GM20431 (cell line): Measurements from ENCODE around the gene CAMTA1.

ENCODE experiments used
- in situ Hi-C: fragments of 300-500 bp; cut with MseI, MboI; formaldehyde crosslinking; loops from one replicate; pipeline ENCODE4 v1.15.0; 2020; ENCODE audit warnings: low sequenced_read_pairs; ENCODE audit not compliant: unreplicated experiment

Gene CAMTA1

DNA sequence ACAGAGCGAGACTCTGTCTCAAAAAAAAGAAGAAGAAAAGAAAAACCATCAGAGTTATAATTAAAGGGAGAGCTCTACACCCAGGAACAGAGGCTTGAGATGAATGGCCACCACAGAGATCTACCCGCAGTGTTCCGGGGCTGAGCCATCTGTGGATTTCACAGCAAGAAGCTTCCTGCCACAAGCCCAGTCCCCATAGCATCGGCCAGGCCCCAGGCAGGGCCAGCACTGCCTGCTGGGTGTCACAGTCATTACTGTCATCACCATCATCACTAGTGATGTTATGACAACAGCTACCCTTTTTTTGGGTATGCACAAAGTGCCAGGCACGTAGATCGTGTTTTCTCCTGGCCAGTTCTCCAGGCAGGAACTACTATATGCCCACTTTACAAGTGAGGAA, 874.3 kb downstream of the CAMTA1 start:
- in situ Hi-C loops, result loop anchor here (25.0 kb wide), 1 partner anchor 253 kb away; no protein-coding TSS in a partner anchor

DNA sequence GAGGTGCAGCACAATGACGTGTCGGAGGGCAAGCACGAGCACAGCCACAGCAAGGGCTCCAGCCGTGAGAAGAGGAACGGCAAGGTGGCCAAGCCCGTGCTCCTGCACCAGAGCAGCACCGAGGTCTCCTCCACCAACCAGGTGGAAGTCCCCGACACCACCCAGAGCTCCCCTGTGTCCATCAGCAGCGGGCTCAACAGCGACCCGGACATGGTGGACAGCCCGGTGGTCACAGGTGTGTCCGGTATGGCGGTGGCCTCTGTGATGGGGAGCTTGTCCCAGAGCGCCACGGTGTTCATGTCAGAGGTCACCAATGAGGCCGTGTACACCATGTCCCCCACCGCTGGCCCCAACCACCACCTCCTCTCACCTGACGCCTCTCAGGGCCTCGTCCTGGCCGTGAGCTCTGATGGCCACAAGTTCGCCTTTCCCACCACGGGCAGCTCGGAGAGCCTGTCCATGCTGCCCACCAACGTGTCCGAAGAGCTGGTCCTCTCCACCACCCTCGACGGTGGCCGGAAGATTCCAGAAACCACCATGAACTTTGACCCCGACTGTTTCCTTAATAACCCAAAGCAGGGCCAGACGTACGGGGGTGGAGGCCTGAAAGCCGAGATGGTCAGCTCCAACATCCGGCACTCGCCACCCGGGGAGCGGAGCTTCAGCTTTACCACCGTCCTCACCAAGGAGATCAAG, 878.3 kb downstream of the CAMTA1 start:
- in situ Hi-C loops, result loop anchor here (25.0 kb wide), 1 partner anchor 249 kb away; no protein-coding TSS in a partner anchor

DNA sequence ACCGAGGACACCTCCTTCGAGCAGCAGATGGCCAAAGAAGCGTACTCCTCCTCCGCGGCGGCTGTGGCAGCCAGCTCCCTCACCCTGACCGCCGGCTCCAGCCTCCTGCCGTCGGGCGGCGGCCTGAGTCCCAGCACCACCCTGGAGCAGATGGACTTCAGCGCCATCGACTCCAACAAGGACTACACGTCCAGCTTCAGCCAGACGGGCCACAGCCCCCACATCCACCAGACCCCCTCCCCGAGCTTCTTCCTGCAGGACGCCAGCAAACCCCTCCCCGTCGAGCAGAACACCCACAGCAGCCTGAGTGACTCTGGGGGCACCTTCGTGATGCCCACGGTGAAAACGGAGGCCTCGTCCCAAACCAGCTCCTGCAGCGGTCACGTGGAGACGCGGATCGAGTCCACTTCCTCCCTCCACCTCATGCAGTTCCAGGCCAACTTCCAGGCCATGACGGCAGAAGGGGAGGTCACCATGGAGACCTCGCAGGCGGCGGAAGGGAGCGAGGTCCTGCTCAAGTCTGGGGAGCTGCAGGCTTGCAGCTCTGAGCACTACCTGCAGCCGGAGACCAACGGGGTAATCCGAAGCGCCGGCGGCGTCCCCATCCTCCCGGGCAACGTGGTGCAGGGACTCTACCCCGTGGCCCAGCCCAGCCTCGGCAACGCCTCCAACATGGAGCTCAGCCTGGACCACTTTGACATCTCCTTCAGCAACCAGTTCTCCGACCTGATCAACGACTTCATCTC, 879.1 kb downstream of the CAMTA1 start:
- in situ Hi-C loops, result loop anchor here (25.0 kb wide), 1 partner anchor 248 kb away; no protein-coding TSS in a partner anchor

DNA sequence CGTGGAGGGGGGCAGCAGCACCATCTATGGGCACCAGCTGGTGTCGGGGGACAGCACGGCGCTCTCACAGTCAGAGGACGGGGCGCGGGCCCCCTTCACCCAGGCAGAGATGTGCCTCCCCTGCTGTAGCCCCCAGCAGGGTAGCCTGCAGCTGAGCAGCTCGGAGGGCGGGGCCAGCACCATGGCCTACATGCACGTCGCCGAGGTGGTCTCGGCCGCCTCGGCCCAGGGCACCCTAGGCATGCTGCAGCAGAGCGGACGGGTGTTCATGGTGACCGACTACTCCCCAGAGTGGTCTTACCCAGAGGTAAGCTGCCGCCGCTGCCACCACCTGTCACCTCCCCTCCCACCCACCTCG, 879.6 kb downstream of the CAMTA1 start:
- in situ Hi-C loops, result loop anchor here (25.0 kb wide), 1 partner anchor 247 kb away; no protein-coding TSS in a partner anchor

DNA sequence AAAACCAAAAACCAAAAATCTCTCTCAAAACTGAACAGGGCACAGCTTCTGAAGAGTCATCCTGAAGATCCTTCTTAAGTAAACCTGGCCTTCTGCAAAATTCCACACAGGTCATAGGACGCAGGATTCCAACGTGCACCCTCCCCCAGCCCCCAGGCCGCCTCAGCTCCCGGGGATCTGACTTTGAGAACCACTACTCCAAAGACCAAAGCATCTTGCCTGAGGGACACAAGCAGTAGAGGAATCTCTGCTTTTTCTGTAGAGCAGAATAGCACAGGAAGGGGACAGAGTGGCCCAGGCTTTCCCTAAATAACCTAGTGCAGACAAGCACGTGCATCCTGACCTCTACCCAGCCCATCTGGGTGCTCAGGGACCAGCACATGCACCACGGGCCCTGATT, 881.0 kb downstream of the CAMTA1 start:
- in situ Hi-C loops, result loop anchor here (25.0 kb wide), 1 partner anchor 246 kb away; no protein-coding TSS in a partner anchor

DNA sequence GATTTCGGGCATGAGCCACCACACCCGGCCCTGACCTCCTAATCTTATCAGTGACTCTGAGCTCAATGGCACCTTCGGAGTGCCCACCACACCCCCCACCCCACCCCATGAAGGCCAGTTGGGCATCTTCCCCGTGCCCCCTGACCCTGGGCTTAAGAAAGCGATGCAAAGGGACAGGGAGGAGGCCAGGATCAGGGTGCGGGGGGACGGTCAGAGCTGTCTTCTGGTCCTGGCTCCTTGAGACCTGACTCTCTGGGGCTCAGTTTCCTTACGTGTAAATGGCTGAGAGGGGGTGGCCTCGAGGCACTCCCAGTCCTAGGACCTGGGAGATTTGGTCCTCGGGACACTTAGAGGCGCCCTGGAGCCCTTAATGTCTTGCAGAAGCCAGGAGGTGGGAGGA, 881.9 kb downstream of the CAMTA1 start:
- in situ Hi-C loops, result loop anchor here (25.0 kb wide), 1 partner anchor 245 kb away; no protein-coding TSS in a partner anchor

DNA sequence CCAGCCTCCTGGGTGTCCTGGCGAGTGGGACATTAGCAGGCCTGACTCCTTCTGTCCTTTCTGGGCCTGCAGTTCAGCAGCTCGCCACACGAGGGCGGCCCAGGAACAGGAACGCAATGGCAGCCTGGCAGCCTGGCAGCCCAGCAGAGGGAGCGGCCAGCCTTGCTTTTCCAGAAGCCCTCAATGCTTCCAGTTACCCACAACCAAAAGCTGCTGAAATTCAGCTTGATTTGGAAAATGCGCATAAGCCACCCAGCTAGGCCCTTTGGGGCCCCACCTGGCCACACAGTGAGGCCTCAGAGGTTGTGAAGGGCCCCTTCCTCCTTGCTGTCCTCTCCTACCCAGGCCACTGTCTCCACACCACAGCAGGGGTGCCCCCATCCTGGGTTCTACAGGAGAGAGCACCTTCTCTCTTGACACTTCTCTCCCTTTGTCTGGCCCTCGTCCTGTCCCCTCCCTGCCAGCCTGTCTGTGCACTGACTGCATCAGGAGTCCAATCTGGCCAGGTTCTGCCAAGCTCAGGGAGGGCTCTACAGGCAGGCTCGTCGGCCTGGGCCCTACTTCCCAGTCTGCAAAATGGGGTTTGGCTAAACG, 882.5 kb downstream of the CAMTA1 start:
- in situ Hi-C loops, result loop anchor here (25.0 kb wide), 1 partner anchor 245 kb away; no protein-coding TSS in a partner anchor

DNA sequence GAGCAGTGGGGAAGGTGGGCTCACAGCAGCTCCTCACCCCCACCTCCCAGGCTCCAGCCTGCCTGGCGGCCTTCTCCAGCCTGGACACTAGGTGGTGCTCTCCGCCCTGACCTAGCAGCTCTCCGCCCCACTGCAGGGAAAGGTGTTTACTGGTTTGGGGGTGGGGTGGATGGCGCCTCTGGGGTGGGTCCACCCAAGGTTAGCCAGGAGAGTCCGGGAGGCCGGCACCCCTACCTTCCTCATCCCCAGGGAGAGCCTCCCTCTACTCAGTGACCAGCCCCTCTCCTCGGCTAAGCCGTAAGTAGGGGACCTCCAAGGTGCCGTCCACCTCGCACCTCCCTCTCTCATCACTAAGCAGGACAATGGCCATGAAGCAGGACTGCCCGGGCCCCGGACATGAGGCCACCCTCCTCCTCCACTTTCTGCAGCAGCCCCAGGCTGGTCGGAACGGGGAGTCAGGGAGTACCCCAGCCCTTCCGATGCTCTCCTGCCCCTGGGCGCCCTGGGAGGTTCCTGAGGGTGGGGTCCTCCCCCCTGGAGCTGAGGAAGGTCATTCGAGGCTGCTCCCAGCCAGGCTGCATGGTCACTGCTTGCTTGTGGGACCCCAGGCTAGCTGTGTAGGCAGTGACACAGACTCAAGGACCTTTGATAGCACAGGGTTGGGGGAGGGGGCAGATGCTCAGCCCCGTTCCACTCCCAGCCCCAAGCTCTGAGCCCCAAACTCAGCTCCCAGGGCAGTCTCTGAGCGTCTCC, 884.5 kb downstream of the CAMTA1 start:
- in situ Hi-C loops, result loop anchor here (10.0 to 25.0 kb wide), 2 partner anchors 75 to 243 kb away; no protein-coding TSS in a partner anchor

DNA sequence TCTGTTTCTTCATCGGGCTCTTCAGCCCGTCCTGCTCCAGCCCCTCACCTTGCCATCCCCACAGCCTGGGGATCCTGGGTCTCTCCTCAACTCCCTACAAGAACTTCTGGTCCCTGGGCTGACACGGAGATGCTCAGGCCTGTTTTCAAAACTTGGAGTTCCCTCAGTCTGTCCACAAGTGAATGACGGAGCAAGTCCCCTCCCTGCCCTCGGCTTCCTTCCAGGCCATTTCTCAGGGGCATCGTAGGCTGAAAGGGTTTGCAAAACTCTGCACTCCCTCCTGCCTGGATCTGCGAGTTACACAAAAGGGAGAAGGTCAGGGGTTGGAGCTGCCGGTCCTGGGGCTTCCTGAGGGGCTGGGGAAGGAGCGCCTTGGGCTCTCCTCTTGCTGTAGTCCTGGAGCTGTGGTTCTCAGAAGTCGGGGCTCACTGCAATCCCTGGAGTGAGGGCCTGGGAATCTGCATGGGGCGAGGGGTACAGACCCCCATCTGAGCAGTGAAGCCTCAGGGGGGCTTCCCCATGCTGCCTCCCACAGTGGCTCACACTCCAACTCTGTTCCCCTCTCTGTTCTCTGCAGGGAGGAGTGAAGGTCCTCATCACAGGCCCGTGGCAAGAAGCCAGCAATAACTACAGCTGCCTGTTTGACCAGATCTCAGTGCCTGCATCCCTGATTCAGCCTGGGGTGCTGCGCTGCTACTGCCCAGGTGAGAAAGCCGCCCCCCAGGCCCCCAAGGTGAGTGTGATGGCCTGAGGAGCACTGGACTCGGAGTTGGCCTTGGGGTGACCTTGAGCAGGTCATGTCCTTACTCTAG, 885.3 kb downstream of the CAMTA1 start:
- in situ Hi-C loops, result loop anchor here (10.0 to 25.0 kb wide), 2 partner anchors 74 to 242 kb away; no protein-coding TSS in a partner anchor

DNA sequence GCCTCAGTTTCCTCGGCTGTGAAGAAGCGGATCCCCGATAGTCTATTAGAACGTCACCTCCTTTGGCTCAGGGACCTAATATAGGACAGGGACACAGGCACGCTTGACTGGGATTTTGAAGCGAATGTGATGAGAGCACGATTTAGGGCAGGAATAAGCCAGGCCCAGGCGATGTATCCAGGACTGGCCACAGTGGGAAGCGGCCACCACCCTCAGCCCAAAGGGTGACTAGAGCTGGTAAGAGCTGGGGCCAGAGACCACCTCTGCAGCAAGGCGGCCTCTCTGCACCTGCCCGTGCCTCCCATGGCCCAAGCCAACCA, 885.9 kb downstream of the CAMTA1 start:
- in situ Hi-C loops, result loop anchor here (10.0 to 25.0 kb wide), 2 partner anchors 74 to 241 kb away; no protein-coding TSS in a partner anchor

DNA sequence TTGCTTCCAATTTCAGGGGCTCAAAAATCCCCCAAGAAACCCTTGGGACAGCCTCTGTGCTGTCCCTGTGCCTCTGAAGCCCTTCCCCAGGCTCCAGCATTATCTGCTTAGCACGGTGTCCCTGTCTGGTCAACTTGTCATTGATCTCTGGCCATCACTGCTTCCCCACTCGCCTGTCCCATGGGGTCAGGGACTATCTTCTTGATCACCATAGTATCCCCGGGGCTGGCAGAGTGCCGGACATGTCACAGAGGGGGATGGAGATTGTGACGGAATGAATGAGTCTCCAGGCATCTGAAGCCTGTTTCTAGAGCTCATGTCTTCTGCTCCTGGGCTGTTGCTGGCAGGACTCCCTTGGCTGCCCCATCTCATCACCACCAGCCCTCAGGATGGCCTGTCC, 886.4 kb downstream of the CAMTA1 start:
- in situ Hi-C loops, result loop anchor here (10.0 to 25.0 kb wide), 2 partner anchors 73 to 241 kb away; no protein-coding TSS in a partner anchor

DNA sequence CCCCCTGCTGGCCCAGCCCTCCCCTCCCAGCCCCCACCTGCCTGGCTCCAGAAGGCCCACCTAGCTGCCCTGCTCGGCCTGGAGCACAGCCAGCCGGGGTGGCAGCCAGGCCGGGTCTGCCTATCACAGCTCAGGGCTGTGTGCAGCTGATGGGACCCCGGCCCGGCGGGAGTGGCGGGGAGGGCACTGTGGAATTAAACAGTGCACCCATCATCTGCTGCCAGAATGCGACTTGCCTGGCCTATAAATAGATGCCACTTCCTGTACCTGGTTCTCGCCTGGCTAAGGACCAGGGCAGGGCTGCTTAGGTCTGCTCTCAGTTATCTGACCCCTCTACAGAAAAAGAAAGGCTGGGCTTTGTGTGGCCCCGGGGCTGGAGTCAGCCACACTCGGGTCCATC, 887.6 kb downstream of the CAMTA1 start:
- in situ Hi-C loops, result loop anchor here (10.0 to 25.0 kb wide), 2 partner anchors 72 to 239 kb away; no protein-coding TSS in a partner anchor

DNA sequence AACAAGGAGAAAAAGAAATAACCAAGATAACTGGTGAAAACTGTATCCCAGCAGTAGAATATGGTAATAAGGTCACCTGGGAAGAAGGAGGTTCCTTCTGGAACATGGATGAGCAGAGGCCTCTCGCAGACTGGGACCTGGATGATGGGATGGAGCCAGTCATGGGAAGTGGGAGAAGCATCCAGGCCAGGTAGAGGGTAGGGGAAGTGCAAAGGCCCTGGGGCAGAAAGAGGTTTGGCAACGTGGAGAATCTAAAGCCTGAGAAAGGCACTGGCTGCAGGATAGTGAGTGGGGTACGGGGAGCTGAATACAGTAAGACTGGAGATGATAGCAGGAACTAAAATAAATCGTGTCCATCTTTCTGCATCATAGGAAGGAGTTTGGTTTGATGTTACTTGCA, 889.7 kb downstream of the CAMTA1 start:
- in situ Hi-C loops, result loop anchor here (10.0 to 25.0 kb wide), 2 partner anchors 70 to 237 kb away; no protein-coding TSS in a partner anchor

DNA sequence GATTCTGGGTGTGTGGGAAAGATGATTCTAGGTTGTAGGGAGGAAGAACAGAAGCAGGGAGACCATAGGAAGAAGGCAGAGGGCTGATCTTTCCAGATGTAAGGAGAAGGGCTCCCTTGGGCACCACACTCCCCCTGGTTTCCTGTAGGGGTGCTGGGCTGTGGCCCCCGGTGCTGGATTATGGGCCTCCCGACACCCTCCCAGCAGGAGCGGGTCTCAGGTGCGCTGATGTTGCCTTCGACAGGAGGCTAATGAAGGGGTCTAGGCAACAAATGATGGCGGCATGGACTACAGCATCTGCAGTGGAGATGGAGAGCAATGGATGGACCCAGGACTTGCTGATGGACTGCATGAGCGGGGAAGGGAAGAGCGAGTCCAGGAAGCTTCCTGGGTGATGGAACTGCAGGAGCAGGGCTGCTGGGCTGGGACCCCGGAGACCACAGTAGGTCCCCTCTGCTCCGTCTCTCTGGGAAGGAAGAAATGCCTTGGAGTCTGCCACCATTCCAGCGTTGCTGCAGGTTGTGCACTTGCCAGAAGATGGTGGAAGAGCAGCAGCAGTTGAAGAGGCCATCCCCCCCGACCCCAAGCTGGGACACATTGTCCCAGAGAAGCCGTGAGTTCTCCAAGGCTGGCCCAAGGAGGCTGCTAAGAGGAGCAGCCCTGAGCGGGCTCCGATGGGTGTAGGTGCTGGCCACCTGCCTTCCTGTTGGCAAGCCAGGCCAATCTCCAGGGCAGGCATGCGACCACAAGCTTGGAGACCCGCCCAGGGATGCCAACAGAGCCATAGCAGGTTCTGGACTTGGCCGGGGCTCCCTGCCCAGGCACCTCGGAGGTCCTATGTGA, 890.4 kb downstream of the CAMTA1 start:
- in situ Hi-C loops, result loop anchor here (10.0 kb wide), 1 partner anchor 69 kb away; no protein-coding TSS in a partner anchor

DNA sequence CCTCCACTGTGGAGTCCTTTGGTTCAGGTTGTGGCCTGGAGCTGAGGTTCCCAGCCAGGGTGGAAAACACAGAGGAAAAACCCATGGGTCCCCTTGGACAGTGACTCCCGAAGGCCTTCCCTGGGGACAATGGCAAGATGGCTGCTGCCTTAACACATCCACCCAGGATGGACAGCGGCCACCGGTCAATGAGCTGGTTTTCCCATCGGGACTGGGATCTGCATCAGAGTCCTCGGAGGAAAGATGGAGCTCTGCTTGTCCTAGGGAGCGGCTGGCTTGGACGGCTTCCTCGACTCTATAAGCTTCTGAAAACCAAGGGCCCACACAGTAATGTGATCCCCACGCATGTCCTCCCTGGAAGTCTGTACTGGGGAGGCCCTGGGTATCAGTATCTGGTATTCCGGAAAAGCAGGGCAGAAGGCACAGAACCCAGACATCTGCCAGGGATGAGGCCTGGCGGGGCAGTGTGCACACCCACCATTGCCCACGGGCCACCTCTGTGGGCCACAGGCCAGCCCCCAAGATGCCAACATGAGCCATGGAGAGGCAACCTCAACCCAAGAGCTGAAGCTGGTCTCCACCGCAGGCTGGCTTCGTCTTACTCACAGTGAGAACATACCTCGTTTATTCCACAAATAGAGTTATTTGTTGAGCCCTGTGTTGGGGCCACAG, 891.2 kb downstream of the CAMTA1 start:
- in situ Hi-C loops, result loop anchor here (10.0 kb wide), 1 partner anchor 68 kb away; no protein-coding TSS in a partner anchor

DNA sequence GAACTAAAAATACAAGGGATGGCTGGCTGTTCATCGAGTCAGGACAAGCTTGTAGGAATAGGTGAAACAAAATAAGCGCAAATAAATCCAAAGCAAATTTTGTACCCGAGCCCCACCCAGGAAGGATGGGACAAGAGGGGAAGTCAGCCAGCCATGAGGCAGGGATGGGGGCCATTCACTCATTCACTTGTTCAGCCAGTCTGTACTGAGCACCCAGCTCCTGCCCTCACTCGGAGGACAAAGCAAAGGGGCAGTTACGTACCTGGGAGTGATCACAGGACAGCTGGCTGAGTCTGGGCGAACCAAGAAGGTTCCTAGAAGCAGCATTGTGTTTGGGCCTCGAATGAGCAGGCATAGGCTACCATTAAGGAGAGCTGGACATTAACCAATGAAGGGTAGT, 891.9 kb downstream of the CAMTA1 start:
- in situ Hi-C loops, result loop anchor here (10.0 kb wide), 1 partner anchor 68 kb away; no protein-coding TSS in a partner anchor

DNA sequence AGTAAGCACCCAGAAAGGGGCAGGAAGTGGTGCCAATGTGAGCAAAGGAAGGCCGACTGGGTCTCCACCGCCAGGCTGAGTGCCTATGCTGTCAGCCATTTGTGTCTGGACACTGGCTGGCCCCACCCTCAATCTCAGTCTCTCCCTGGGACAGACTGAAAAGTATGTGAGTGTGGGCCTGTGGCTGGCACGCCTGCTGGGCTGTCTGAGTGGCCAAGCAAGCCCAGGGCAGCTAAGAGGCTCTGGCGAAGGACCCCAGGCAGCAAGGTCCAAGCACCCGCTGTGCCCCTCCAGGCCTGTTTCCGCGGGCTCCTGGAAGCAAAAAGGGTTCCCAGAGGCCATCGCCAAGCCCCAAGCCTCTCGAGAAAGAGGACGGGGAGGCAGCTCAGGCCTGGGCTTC, 892.6 kb downstream of the CAMTA1 start:
- in situ Hi-C loops, result loop anchor here (10.0 kb wide), 1 partner anchor 67 kb away; no protein-coding TSS in a partner anchor
